CD4-positive, alpha-beta T cell treated with Interleukin-2 at 100 ng/mL for 4 hours (primary cell): Measurements from ENCODE around the gene PPM1L.

Source experiments
- DNase-seq: peaks from one replicate; pipeline ENCODE4 v3.0.0-alpha.2; 2020; ENCODE audit warnings: low spot score

The PPM1L gene

GRCh38 chr3:160809453-160809852 lies 53.4 kb downstream of the PPM1L start:
- no peak for DNase-seq

DNA sequence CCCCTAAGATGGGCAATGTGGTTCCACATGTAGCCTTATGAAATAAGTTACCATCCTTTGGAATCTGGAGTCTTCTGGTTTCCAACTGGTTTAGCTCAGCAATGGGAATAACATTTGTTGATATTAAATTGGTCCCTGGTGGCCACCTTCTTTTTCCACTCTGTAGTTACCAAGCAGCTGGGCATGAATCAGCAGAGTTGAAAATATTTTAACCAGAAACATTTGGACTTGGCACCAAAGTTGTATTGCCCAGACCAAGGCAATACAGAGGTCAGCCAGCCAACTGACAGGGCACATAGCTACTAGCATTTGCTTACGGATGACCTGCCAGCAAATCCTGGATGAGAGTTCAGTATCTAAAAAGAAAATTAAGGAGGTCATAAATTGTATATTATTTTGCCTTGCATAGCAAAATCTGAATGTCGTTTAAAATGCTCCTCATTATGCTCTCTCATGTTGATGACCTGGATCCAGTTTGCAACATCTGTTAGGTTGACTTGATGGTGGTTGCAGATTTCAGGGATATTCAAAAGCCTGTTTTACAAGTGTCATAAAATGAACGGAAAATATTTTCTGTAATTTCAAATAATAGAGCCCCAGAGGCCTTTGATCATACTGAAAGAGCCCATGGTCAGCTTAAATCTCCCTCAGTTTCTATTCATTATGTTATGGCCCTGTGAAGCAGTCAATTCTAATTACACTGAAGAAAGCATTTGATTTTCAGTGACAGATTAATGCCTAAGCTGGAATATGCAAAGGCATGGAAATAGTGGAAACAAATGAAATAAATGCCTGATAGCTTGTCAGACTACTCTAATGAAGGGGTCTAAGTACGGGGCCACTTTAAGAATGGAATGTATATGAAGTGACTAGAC lies 54.6 kb downstream of the PPM1L start:
- DNase-seq = no peak

DNA sequence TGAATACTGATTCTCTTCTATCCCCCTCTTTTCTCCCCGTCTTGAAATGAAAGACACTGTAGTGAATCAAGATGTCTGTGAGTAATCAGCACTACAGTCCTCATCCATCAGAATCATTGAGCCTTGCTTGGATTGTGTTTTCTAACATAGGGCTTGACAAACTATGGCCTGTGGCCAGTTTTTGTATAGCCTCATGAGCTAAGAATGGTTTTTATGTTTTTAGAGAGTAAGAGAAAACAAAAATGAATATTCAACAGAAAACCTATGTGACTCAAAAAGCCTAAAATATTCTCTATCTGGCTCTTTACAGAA lies 55.2 kb downstream of the PPM1L start:
- DNase-seq = no peak

- DNase-seq = no peak
Measured at GRCh38 chr3:160812304-160812703, 56.3 kb downstream of the PPM1L start.

DNA sequence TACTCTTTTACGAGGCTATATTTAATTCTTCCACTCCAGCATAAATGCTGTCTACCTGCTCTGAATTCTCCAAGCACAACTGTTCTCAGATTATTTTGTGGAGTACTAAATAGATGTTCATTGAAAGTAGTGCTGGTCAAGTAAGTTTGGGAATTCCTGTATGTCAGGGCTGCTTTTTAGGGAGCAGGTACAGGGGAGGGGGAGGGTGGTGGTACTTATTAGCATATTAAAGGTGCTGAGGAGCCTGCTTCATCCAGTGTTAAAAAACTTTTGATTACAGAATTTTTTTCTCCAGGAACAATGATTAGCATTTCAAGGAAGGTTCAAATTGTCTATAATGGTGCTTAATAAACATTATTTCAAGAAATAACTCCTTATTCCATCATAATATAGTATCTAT lies 59.2 kb downstream of the PPM1L start:
- no peak for DNase-seq

- DNase-seq = no peak
Measured at GRCh38 chr3:160820022-160820421, 64.0 kb downstream of the PPM1L start.

GRCh38 chr3:160820430-160820829 lies 64.4 kb downstream of the PPM1L start:
- no peak for DNase-seq

DNA sequence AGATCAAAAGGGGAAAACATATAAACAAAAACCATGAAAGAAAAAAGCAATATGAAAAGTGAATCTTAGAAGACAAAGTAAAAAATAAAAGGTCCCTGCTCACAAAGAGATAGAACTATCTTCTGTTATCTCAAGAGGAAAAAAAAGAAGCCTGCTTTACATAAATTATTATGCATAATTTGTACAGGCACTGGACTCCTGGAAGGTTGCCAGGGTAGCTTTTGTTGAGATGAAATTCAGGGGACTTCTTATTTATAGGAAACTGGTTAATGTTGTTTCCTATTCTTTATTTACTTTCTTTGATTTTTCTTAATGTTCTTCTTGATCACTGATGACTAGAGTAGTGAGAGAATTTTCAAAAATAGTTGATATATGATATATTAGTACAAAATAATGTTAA lies 66.9 kb downstream of the PPM1L start:
- no peak for DNase-seq

DNA sequence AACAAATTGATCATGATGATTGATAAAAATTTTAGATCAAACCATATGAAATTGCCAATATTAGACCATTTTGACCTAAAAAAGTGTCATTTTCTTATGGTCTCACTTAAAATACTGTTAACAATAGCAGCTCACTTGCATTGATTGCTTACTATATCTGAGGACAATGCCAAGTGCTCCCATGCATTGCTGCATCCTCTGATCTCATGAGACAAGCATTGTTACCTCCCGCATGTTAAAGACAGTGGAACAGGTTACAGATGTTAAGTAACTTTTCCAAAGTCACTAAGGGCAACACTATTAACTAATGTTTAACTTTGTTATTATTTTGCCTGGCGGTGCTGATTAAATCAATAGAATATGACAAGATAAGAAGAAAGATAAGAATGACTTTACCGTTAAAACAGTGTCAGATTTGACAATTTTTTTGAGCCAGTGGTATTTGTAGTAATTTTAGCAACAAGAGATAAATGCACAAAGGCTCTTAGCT lies 69.3 kb downstream of the PPM1L start:
- no peak for DNase-seq

GRCh38 chr3:160826408-160826807 lies 70.4 kb downstream of the PPM1L start:
- no peak for DNase-seq

GRCh38 chr3:160826991-160827390 lies 71.0 kb downstream of the PPM1L start:
- no peak for DNase-seq

DNA sequence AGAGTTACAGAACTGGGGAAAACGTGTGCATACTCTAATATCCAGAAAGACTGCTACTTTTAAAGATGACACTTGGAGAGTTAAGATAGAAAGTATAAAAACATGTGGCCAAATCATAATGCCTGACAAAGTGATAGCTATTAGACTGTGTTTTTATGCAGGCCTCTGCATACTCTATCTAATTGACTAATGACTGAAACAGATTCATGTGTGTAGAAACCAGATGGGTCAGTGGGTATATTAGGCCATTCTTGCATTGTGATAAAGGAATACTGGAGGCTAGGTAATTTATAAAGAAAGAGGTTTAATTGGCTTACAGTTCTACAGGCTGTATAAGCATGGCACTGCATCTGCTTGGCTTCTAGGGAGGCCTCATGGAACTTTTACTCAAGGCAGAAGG lies 71.5 kb downstream of the PPM1L start:
- DNase-seq = no peak

- no peak for DNase-seq
Measured at GRCh38 chr3:160828880-160829279, 72.8 kb downstream of the PPM1L start.

DNA sequence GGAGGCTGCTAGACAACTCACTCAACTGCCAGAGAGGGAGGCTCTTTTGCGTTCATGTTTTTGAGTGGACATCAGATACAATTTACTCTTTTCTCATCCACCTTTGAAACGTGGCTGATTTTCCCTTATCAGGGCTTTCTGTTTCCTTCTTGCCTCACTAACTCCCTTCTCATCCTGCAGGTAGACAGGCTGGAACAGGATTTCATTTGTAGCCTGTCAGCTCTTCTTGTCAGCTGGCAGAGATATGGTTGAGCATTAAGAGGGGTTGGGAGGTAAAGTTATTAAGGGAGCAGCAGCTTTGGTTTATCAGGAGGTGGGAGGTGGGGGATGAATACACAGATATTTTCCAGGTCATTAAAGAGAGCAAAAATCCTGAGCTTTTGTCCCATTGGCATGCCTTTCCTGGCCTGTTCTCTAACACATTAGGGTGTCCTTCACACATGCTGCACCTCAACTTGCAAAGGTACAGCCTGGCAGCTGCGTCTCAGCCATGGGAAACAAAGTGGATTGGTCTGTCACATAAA lies 73.5 kb downstream of the PPM1L start:
- DNase-seq = no peak

DNA sequence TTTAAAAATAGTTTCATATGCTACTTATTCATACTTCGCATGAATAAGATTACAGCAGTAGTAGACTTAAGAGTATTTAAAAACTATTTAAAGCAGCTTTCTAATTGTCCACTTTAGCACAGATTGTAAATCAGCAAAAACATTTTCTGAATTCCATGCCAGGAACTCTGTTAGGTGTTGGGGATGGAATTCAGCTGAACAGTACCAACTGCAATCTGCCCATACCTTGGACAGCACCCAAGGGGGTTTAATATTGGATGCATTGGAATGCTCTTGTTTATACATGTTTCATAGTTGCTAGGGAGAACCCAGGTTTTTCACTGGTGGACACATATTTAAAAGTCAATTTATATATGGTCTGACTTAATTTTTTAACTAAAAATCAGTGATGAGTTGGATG lies 74.8 kb downstream of the PPM1L start:
- no peak for DNase-seq

DNA sequence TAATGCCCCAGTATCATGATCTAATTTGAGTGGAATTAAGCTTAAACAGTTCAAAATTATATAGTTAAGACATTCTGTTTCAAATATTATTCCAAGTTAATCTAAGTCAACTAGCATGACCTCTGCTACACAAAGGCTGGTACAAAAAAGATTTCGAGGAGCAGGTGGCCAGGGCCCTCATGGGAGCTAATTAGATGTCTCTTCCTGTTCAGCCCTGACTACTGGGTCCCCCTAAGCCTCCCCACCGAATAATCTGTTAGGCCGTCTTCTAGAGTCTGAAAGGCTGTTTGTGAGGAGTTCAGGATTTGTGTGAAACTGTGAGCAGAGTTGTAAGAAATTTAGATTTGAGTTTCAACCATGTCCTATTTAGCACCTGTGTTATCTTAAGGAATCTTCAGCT lies 75.4 kb downstream of the PPM1L start:
- DNase-seq = no peak

DNA sequence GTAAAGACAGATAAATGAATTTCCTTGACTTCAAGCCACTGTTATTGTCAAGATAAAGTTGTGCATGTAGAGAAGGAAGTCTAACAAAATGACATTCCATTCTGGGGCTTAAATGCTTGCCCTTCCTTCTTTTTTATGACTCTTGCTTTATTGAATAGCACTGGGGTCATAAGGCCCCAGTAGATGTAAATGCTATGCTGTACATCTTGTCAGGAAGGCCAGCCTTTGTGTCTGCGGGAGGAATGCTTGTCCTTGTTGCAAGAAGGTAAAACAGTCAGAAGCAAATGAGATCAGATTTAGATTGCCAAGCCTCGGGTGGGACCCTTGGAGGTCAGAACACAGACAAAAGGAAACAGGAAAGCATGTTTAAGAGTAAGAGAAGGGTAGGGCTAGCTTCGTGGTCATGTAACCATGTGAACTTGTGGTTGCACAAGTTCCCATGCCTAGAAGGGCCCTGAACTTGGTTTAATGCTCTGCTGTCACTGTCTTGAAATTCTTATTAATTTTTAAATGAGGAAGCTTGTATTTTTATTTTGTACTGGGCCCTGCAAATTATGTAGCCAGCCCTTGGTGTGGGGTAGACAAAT lies 81.5 kb downstream of the PPM1L start:
- DNase-seq = peak; percentile 0

DNA sequence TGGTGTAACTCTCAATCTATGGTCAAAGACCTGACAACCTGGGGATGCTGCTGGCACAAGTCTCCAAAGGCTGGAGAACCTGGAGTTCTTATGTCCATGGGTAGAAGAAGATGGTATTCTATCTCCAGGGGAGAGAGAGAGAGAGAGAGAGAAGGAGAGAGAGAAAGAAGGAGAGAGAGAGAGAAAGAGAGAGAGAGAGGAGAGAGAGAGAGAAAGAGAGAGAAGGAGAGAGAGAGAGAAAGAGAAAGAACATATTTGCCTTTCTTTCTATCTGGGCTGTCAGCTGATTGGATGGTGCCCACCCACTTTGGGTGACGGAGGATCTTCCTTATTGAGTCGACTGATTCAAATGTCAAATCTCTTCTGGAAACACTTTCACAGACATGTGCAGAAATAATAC lies 84.6 kb downstream of the PPM1L start:
- DNase-seq = no peak

- no peak for DNase-seq
Measured at GRCh38 chr3:160841455-160841854, 85.4 kb downstream of the PPM1L start.

GRCh38 chr3:160842021-160843005 lies 86.3 kb downstream of the PPM1L start:
- no peak for DNase-seq

- no peak for DNase-seq
Measured at GRCh38 chr3:160851629-160852210, 95.7 kb downstream of the PPM1L start.

GRCh38 chr3:160852856-160853255 lies 96.8 kb downstream of the PPM1L start:
- DNase-seq = no peak
